Tibial nerve (tissue), 4 donors: ENCODE results near the gene SP3. TPM values are rescaled to one million over a fixed set of nuclear protein-coding genes. Genes with fewer than 3 reads are reported as not detected.

ENCODE experiments used
- DNase-seq, 2 donors: peaks; one replicate each; pipeline ENCODE4 v3.0.0-alpha.2; 2019; ENCODE audit warnings: low spot score in 2 of 2
- H3K27ac ChIP-seq, 4 donors: fragments of 200-600 bp; sonication (generic) in 3 of 4; one replicate each; pipeline ENCODE4 v1.5.1; 2017 to 2019; ENCODE audit warnings: mild to moderate bottlenecking in 1 of 4
- H3K27me3 ChIP-seq, 2 donors: fragments of 200-600 bp; sonication (generic) in 1 of 2; one replicate each; pipeline versions ENCODE4 v1.5.1 to v1.6.0; 2017 to 2019
- H3K36me3 ChIP-seq, 3 donors: fragments of 200-600 bp; sonication (generic); one replicate each; pipeline ENCODE4 v1.5.1; 2018 to 2019
- H3K4me1 ChIP-seq, 4 donors: fragments of 200-600 bp; sonication (generic) in 3 of 4; one replicate each; pipeline ENCODE4 v1.5.1; 2017 to 2019
- H3K4me3 ChIP-seq, 4 donors: fragments of 200-600 bp; sonication (generic) in 3 of 4; one replicate each; pipeline ENCODE4 v1.5.1; 2017 to 2019; ENCODE audit warnings: mild to moderate bottlenecking in 1 of 4, moderate library complexity in 1 of 4
- H3K9me3 ChIP-seq, 4 donors: fragments of 200-600 bp; sonication (generic) in 3 of 4; one replicate each; pipeline ENCODE4 v1.5.1; 2017 to 2019
- EP300 ChIP-seq, 2 donors: sonication (generic); formaldehyde crosslinking; IDR thresholded peaks; one replicate each; pipeline ENCODE4 v1.6.1; 2017; ENCODE audit warnings: antibody characterized with exemption in 2 of 2, mild to moderate bottlenecking in 1 of 2
- POLR2A ChIP-seq, 2 donors: fragments of 450-650 bp; IDR thresholded peaks; one replicate each; pipeline ENCODE4 v1.6.1; 2017; ENCODE audit warnings: antibody characterized with exemption in 2 of 2, mild to moderate bottlenecking in 2 of 2, moderate library complexity in 2 of 2
- WGBS, 2 donors: methylation state at CpG; one replicate each; pipeline ENCODE4 v1.1.5; 2018; 5-methylcytosine and 5-hydroxymethylcytosine counted together
- total RNA-seq, 4 donors: library from RNA; depleted of rRNA; stranded (reverse); fragments of >200 nt; gene quantifications; one replicate each; pipeline ENCODE4 v1.1.0, GENCODE V29; 2016
- TF ChIP-seq, protein P1 (sequence below), 5 experiments: fragments of 200-600 bp in 3 of 5; fragments of 450-650 bp in 2 of 5; sonication (generic) in 3 of 5; IDR thresholded peaks; one replicate each; pipeline ENCODE4 v1.5.1; 2016 to 2019; ENCODE audit warnings: antibody characterized with exemption in 5 of 5, mild to moderate bottlenecking in 3 of 5, moderate library complexity in 2 of 5

The SP3 gene
- total RNA-seq, 4 donors from 2014 or later: 72.5 to 152 (median 128) TPM

GRCh38 chr2:173869244-173870229, 95.6 kb downstream of the SP3 start:
- DNase-seq: no peak
- H3K4me1 ChIP-seq: peaks cover 0 to 21% (median 0%) of the 10 kb centered on the region in 4 donors
- TF ChIP-seq, protein P1, sequence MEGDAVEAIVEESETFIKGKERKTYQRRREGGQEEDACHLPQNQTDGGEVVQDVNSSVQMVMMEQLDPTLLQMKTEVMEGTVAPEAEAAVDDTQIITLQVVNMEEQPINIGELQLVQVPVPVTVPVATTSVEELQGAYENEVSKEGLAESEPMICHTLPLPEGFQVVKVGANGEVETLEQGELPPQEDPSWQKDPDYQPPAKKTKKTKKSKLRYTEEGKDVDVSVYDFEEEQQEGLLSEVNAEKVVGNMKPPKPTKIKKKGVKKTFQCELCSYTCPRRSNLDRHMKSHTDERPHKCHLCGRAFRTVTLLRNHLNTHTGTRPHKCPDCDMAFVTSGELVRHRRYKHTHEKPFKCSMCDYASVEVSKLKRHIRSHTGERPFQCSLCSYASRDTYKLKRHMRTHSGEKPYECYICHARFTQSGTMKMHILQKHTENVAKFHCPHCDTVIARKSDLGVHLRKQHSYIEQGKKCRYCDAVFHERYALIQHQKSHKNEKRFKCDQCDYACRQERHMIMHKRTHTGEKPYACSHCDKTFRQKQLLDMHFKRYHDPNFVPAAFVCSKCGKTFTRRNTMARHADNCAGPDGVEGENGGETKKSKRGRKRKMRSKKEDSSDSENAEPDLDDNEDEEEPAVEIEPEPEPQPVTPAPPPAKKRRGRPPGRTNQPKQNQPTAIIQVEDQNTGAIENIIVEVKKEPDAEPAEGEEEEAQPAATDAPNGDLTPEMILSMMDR (IDR thresholded peaks at IDR 0.05): no peak
- TF ChIP-seq EP300 (IDR thresholded peaks at IDR 0.05) (no peak), POLR2A (IDR thresholded peaks at IDR 0.05) (no peak)
- H3K27ac ChIP-seq: no peak overlapping the region
- no peaks in the 10 kb centered on the region for H3K27me3 ChIP-seq
- no peaks in the 10 kb centered on the region for H3K36me3 ChIP-seq
- H3K4me3 ChIP-seq: no peak overlapping the region
- 77 to 80% methylated on average over 8 of the region's 8 CpGs for WGBS, 2 donors
- H3K9me3 ChIP-seq: no peaks in the 10 kb centered on the region

- H3K36me3 ChIP-seq: no peaks in the 10 kb centered on the region
- TF ChIP-seq EP300 (IDR thresholded peaks at IDR 0.05) (no peak), POLR2A (IDR thresholded peaks at IDR 0.05) (no peak)
- TF ChIP-seq, protein P1 (IDR thresholded peaks at IDR 0.05): no peak
Measured at GRCh38 chr2:173868406-173868805, 96.8 kb downstream of the SP3 start.

GRCh38 chr2:173866874-173867618, 98.1 kb downstream of the SP3 start:
- DNase-seq: peak in 1 of 2 donors; percentile 8
- H3K9me3 ChIP-seq: no peaks in the 10 kb centered on the region
- peak overlapping the region in 1 of 4 donors; percentile 14 for H3K27ac ChIP-seq
- H3K4me3 ChIP-seq: no peak overlapping the region
- WGBS, 2 donors: 41 to 44% methylated on average over 11 of the region's 11 CpGs
- H3K27me3 ChIP-seq: no peaks in the 10 kb centered on the region
- no peaks in the 10 kb centered on the region for H3K36me3 ChIP-seq
- peaks cover 0 to 21% (median 0%) of the 10 kb centered on the region in 4 donors for H3K4me1 ChIP-seq
- TF ChIP-seq, protein P1 (IDR thresholded peaks at IDR 0.05): no peak
- TF ChIP-seq POLR2A (IDR thresholded peaks at IDR 0.05): no peak
- TF ChIP-seq EP300 (IDR thresholded peaks at IDR 0.05): no peak

More at GRCh38 chr2:173868406-173868805, 96.8 kb downstream of the SP3 start:
- no peak for DNase-seq
- H3K4me3 ChIP-seq: no peak overlapping the region
- H3K4me1 ChIP-seq: peaks cover 0 to 21% (median 0%) of the 10 kb centered on the region in 4 donors
- no peaks in the 10 kb centered on the region for H3K27me3 ChIP-seq
- no peak overlapping the region for H3K27ac ChIP-seq
- 62 to 70% methylated on average over 3 of the region's 3 CpGs for WGBS, 2 donors
- no peaks in the 10 kb centered on the region for H3K9me3 ChIP-seq

- no peak overlapping the region for H3K27ac ChIP-seq
- WGBS, 2 donors: 77 to 80% methylated on average over 12 of the region's 12 CpGs
Measured at GRCh38 chr2:173865971-173866873, 99.0 kb downstream of the SP3 start.

More at GRCh38 chr2:173865971-173866873, 99.0 kb downstream of the SP3 start:
- Histone ChIP-seq H3K9me3 (no peaks in the 10 kb centered on the region), H3K4me3 (no peak overlapping the region), H3K36me3 (no peaks in the 10 kb centered on the region), H3K27me3 (no peaks in the 10 kb centered on the region), H3K4me1 (peaks cover 0 to 21% (median 0%) of the 10 kb centered on the region in 4 donors)
- TF ChIP-seq POLR2A (IDR thresholded peaks at IDR 0.05) (no peak), EP300 (IDR thresholded peaks at IDR 0.05) (no peak)
- TF ChIP-seq, protein P1 (IDR thresholded peaks at IDR 0.05): no peak
- DNase-seq: no peak
